GM12801 (cell line): ENCODE results near the gene HOMER1.

ENCODE experiments used
- CTCF ChIP-seq: IDR thresholded peaks from one replicate; pipeline ENCODE4 v1.5.1; 2011; ENCODE audit warnings: control low read depth; ENCODE audit not compliant: insufficient read length; ENCODE audit errors: extremely low read depth

The HOMER1 gene

DNA sequence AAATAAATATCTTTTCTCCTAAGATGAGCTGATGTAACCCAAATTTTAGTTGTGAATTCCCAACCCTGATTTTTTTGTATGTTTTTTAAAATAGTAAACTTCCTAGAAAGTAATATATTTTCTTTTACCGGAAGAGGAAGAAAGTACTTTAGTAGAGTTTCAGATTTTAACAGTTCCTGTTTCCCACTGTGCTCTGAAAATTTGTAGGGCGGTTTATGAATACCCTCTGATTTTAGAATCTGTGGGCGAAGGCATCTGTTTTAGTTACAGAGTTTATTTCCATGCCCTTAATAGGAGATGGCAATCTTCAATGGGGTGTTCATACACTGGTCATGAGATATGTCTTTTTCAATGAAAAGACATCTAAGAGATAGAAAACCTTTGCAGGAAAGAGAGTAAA, 3.7 kb upstream of the HOMER1 start:
- no peak for TF ChIP-seq CTCF

- no peak for TF ChIP-seq CTCF
Measured at GRCh38 chr5:79516986-79517385, 3.1 kb upstream of the HOMER1 start.

- TF ChIP-seq CTCF = no peak
Measured at GRCh38 chr5:79514391-79515105, 614 bp upstream of the HOMER1 start.

GRCh38 chr5:79513308-79513703, 628 bp downstream of the HOMER1 start:
- no peak for TF ChIP-seq CTCF

- TF ChIP-seq CTCF = no peak
Measured at GRCh38 chr5:79512471-79513307, 1.2 kb downstream of the HOMER1 start.

GRCh38 chr5:79512049-79512448, 1.9 kb downstream of the HOMER1 start:
- no peak for TF ChIP-seq CTCF

DNA sequence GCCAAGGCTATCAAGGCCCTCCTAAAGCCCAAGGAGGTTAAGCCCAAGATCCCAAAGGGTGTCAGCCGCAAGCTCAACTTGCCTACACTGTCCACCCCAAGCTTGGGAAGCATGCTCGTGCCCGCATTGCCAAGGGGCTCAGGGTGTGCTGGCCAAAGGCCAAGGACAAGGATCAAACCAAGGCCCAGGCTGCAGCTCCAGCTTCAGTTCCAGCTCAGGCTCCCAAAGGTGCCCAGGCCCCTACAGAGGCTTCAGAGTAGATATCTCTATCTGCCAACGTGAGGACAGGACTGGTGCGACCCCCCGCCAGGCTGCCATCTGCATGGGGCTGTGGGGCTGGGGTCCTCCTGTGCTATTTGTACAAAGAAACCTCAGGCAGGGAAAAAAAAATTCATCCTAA, 3.3 kb downstream of the HOMER1 start:
- no peak for TF ChIP-seq CTCF
